HCT116 (cell line): ENCODE measurements around the gene INHBE. TPM values are rescaled to one million over a fixed set of nuclear protein-coding genes. Genes with fewer than 3 reads are reported as not detected.

Source experiments
- ATAC-seq: fragments of 200-7000 bp; cut with Tn5 transposase; 2 replicates; pipeline ENCODE4 v1.9.1; 2020; ENCODE audit warnings: mild to moderate bottlenecking, moderate library complexity
- BruUV-seq: library from RNA; stranded (reverse); fragments of 400-500 nt; replicated peaks from 2 replicates; lab custom pipeline; 2021; lab: Mats Ljungman, UMichigan
- CTCF ChIA-PET: fragments of 300-600 bp; sonication (Branson Sonifier 250); formaldehyde crosslinking; loops from one replicate; lab custom pipeline; 2021; ENCODE audit warnings: antibody characterized with exemption; lab: Charles Lee
- POLR2A ChIA-PET: fragments of 300-600, 350-600 bp; sonication (Branson Sonifier 250); formaldehyde crosslinking; loops from one replicate; lab custom pipeline; 2021; ENCODE audit warnings: antibody characterized with exemption; lab: Charles Lee
- RAD21 ChIA-PET, 2 experiments: fragments of 300-600 bp; sonication (Branson Sonifier 250); formaldehyde crosslinking; loops; one replicate each; lab custom pipeline; 2023; ENCODE audit warnings: low total read pairs in 2 of 2; ENCODE audit not compliant: uncharacterized antibody in 2 of 2, unreplicated experiment in 2 of 2, low non-redundant PET in 1 of 2; lab: Charles Lee
- DNase-seq: peaks from one replicate; pipeline ENCODE4 v3.0.0-alpha.2; 2010; ENCODE audit warnings: low read depth, low spot score
- H2AFZ ChIP-seq: fragments of 200-600 bp; shearing (Covaris generic), sonication (generic); 2 replicates; pipeline ENCODE4 v1.6.1; 2017; ENCODE audit warnings: low read depth, mixed run types, mixed read lengths, antibody characterized with exemption, low read length; ENCODE audit not compliant: poor library complexity, severe bottlenecking
- H3K27ac ChIP-seq: 2 replicates; pipeline ENCODE4 v1.5.1; 2012; ENCODE audit warnings: low read depth, low read length
- H3K27me3 ChIP-seq: fragments of 200-600 bp; sonication (generic); 2 replicates; pipeline ENCODE4 v1.6.1; 2016; ENCODE audit warnings: mixed run types, low read length, mixed read lengths; ENCODE audit not compliant: insufficient read depth
- H3K36me3 ChIP-seq, 2 experiments: fragments of 200-500 bp in 1 of 2; fragments of 200-600 bp in 1 of 2; sonication (Bioruptor generic) in 1 of 2; sonication (generic) in 1 of 2; 2 replicates each; pipeline versions ENCODE4 v1.5.1 to v1.6.1; 2014 to 2016; ENCODE audit warnings: low read length in 2 of 2, inconsistent platforms in 1 of 2, mixed read lengths in 1 of 2, mixed run types in 1 of 2; ENCODE audit not compliant: insufficient read depth in 2 of 2, control insufficient read depth in 1 of 2
- H3K4me1 ChIP-seq, 2 experiments: fragments of 200-600 bp in 1 of 2; sonication (generic) in 1 of 2; 2 replicates each; pipeline versions ENCODE4 v1.5.1 to v1.6.1; 2012 to 2017; ENCODE audit warnings: low read length in 2 of 2, inconsistent platforms in 1 of 2, mild to moderate bottlenecking in 1 of 2, mixed read lengths in 1 of 2, mixed run types in 1 of 2, moderate library complexity in 1 of 2; ENCODE audit not compliant: insufficient read depth in 2 of 2, control insufficient read depth in 1 of 2
- H3K4me2 ChIP-seq: fragments of 200-600 bp; sonication (generic); 2 replicates; pipeline ENCODE4 v1.6.1; 2017; ENCODE audit warnings: mixed run types, low read length, mixed read lengths
- H3K4me3 ChIP-seq, 2 experiments: fragments of 200-600 bp in 1 of 2; sonication (generic) in 1 of 2; replicated peaks in 1 of 2; 2 replicates each; pipeline ENCODE4 v1.5.1; 2011 to 2016; ENCODE audit warnings: low read length in 2 of 2, control low read depth in 1 of 2, low read depth in 1 of 2, mild to moderate bottlenecking in 1 of 2, mixed read lengths in 1 of 2, mixed run types in 1 of 2
- H3K79me2 ChIP-seq: fragments of 200-600 bp; sonication (generic); 2 replicates; pipeline ENCODE4 v1.6.1; 2017; ENCODE audit warnings: mild to moderate bottlenecking, mixed run types, low read length, moderate library complexity, mixed read lengths; ENCODE audit not compliant: insufficient read depth
- H3K9ac ChIP-seq: fragments of 200-600 bp; sonication (generic); 2 replicates; pipeline ENCODE4 v1.6.1; 2016; ENCODE audit warnings: low read length, mixed read lengths
- H3K9me2 ChIP-seq: fragments of 200-600 bp; sonication (generic), shearing (Covaris generic); 2 replicates; pipeline ENCODE4 v1.6.1; 2017; ENCODE audit warnings: mixed run types, mild to moderate bottlenecking, moderate library complexity; ENCODE audit not compliant: insufficient read depth
- H3K9me3 ChIP-seq, 2 experiments: fragments of 200-500 bp in 1 of 2; fragments of 200-600 bp in 1 of 2; sonication (Bioruptor generic) in 1 of 2; sonication (generic) in 1 of 2; 2 replicates each; pipeline ENCODE4 v1.6.1; 2014 to 2017; ENCODE audit warnings: low read length in 2 of 2, mixed read lengths in 2 of 2, inconsistent platforms in 1 of 2, low read depth in 1 of 2, mild to moderate bottlenecking in 1 of 2, mixed run types in 1 of 2, moderate library complexity in 1 of 2; ENCODE audit not compliant: control insufficient read depth in 1 of 2, insufficient read depth in 1 of 2
- H4K20me1 ChIP-seq: fragments of 200-600 bp; sonication (generic), shearing (Covaris generic); 2 replicates; pipeline ENCODE4 v1.6.1; 2017; ENCODE audit warnings: mixed run types, mild to moderate bottlenecking, moderate library complexity; ENCODE audit not compliant: insufficient read depth
- CBX3 ChIP-seq: IDR thresholded peaks from 2 replicates; pipeline ENCODE4 v1.6.1; 2012; ENCODE audit warnings: low read depth
- EGR1 ChIP-seq: IDR thresholded peaks from 2 replicates; pipeline ENCODE4 v1.6.1; 2012; ENCODE audit warnings: low read depth
- EZH2 ChIP-seq: fragments of 200-600 bp; sonication (generic); IDR thresholded peaks from 2 replicates; pipeline ENCODE4 v1.6.1; 2017; ENCODE audit warnings: antibody characterized with exemption, mixed run types
- EZH2phosphoT487 ChIP-seq: fragments of 200-600 bp; IDR thresholded peaks from 2 replicates; pipeline ENCODE4 v1.6.1; 2018; ENCODE audit warnings: antibody characterized with exemption, borderline replicate concordance
- JUND ChIP-seq: IDR thresholded peaks from 2 replicates; pipeline ENCODE4 v1.6.1; 2012
- SIN3A ChIP-seq: IDR thresholded peaks from 2 replicates; pipeline ENCODE4 v1.6.1; 2012; ENCODE audit warnings: low read depth
- intact Hi-C: fragments of 100-400 bp; cut with micrococcal nuclease; formaldehyde crosslinking; loops from 2 replicates; pipeline ENCODE4 v1.10.0; 2022
- total RNA-seq: library from RNA; stranded (reverse); gene quantifications from one replicate; pipeline ENCODE4 v1.2.1, GENCODE V29; 2021; ENCODE audit not compliant: unreplicated experiment
- TF ChIP-seq, protein P1 (sequence below): IDR thresholded peaks from 2 replicates; pipeline ENCODE4 v1.6.1; 2012
- TF ChIP-seq, protein P2 (sequence below): IDR thresholded peaks from 2 replicates; pipeline ENCODE4 v1.6.1; 2012; ENCODE audit warnings: low read depth

Gene INHBE
- total RNA-seq, 1 experiment from 2014 or later, result 0.89 TPM

DNA sequence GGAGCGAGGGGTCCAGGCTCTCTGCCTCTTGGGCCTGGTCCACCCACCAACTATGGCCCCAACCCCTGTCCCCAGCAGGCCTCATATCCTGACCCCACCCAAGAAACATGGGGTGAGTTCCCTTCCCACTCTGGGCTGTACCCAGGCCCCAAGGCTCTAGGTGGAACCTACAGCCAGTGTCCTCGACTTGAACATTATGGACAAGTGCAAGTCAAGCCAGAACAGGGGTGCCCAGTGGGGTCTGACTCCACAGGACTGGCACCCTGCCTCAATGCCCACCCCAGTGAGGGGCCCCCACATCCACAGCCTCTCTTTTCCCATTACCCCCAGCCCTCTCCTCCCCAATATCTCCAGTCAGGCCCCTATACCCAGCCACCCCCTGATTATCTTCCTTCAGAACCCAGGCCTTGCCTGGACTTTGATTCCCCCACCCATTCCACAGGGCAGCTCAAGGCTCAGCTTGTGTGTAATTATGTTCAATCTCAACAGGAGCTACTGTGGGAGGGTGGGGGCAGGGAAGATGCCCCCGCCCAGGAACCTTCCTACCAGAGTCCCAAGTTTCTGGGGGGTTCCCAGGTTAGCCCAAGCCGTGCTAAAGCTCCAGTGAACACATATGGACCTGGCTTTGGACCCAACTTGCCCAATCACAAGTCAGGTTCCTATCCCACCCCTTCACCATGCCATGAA lies 16.0 kb downstream of the INHBE start (continued):
- TF ChIP-seq, protein P1, sequence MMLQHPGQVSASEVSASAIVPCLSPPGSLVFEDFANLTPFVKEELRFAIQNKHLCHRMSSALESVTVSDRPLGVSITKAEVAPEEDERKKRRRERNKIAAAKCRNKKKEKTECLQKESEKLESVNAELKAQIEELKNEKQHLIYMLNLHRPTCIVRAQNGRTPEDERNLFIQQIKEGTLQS, result no peak
- no peak for TF ChIP-seq CBX3
- TF ChIP-seq, all 23 proteins: peak for 0

DNA sequence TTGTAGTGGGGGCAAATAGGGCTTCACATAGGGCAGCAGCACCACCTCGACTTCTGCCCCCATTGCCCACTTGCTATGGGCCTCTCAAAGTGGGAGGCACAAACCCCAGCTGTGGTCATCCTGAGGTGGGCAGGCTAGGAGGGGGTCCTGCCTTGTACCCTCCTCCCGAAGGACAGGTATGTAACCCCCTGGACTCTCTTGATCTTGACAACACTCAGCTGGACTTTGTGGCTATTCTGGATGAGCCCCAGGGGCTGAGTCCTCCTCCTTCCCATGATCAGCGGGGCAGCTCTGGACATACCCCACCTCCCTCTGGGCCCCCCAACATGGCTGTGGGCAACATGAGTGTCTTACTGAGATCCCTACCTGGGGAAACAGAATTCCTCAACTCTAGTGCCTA lies 16.6 kb downstream of the INHBE start:
- intact Hi-C loops, result no loop called here
- H3K79me2 ChIP-seq, result no peaks in the 10 kb centered on the region
- H2AFZ ChIP-seq, result no peak overlapping the region
- no peak overlapping the region for H3K4me3 ChIP-seq
- no peaks in the 10 kb centered on the region for H3K9me3 ChIP-seq
- no peak for DNase-seq
- TF ChIP-seq SIN3A, result no peak
- no peak for TF ChIP-seq EZH2phosphoT487
- no peak for TF ChIP-seq EZH2
- TF ChIP-seq JUND, result no peak
- TF ChIP-seq, protein P2, sequence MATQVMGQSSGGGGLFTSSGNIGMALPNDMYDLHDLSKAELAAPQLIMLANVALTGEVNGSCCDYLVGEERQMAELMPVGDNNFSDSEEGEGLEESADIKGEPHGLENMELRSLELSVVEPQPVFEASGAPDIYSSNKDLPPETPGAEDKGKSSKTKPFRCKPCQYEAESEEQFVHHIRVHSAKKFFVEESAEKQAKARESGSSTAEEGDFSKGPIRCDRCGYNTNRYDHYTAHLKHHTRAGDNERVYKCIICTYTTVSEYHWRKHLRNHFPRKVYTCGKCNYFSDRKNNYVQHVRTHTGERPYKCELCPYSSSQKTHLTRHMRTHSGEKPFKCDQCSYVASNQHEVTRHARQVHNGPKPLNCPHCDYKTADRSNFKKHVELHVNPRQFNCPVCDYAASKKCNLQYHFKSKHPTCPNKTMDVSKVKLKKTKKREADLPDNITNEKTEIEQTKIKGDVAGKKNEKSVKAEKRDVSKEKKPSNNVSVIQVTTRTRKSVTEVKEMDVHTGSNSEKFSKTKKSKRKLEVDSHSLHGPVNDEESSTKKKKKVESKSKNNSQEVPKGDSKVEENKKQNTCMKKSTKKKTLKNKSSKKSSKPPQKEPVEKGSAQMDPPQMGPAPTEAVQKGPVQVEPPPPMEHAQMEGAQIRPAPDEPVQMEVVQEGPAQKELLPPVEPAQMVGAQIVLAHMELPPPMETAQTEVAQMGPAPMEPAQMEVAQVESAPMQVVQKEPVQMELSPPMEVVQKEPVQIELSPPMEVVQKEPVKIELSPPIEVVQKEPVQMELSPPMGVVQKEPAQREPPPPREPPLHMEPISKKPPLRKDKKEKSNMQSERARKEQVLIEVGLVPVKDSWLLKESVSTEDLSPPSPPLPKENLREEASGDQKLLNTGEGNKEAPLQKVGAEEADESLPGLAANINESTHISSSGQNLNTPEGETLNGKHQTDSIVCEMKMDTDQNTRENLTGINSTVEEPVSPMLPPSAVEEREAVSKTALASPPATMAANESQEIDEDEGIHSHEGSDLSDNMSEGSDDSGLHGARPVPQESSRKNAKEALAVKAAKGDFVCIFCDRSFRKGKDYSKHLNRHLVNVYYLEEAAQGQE, result no peak
- no peak for TF ChIP-seq CBX3
- no peak for TF ChIP-seq EGR1
- no peak for ATAC-seq
- no peaks in the 10 kb centered on the region for H3K36me3 ChIP-seq
- ChIA-PET CTCF (interaction anchor here (0.7 kb wide), 1 partner anchor 8 kb away, joined by 3 read pairs; no protein-coding TSS in a partner anchor), POLR2A (no interaction called here), RAD21 (no interaction called here)
- no peak overlapping the region for H3K9ac ChIP-seq
- no peaks in the 10 kb centered on the region for H3K4me1 ChIP-seq
- no peaks in the 10 kb centered on the region for H3K9me2 ChIP-seq
- H3K27me3 ChIP-seq, result peaks cover 38% of the 10 kb centered on the region
- no TSS peak for BruUV-seq
- H4K20me1 ChIP-seq, result no peaks in the 10 kb centered on the region
- no peak overlapping the region for H3K4me2 ChIP-seq
- no peak overlapping the region for H3K27ac ChIP-seq
